Suppressor macrophage (primary cell): ENCODE results near the gene DGKZ.

ENCODE experiments used
- DNase-seq, 4 experiments: peaks; one replicate each; pipeline ENCODE4 v3.0.0-alpha.2; 2020 to 2022

Gene DGKZ

GRCh38 chr11:46393759-46394158, 46.5 kb downstream of the DGKZ start:
- DNase-seq = no peak

- DNase-seq = no peak
Observed at GRCh38 chr11:46397526-46397925, 50.3 kb downstream of the DGKZ start.

GRCh38 chr11:46402957-46403902, 56.0 kb downstream of the DGKZ start:
- no peak for DNase-seq

- no peak for DNase-seq
Observed at GRCh38 chr11:46404476-46405017, 57.3 kb downstream of the DGKZ start.

GRCh38 chr11:46407635-46408034, 60.4 kb downstream of the DGKZ start:
- no peak for DNase-seq

- DNase-seq = no peak
Observed at GRCh38 chr11:46408407-46408986, 61.2 kb downstream of the DGKZ start.

GRCh38 chr11:46410021-46410420, 62.8 kb downstream of the DGKZ start:
- no peak for DNase-seq

- no peak for DNase-seq
Observed at GRCh38 chr11:46413760-46414465, 66.7 kb downstream of the DGKZ start.

GRCh38 chr11:46414466-46414796, 67.2 kb downstream of the DGKZ start:
- no peak for DNase-seq

GRCh38 chr11:46414879-46415278, 67.6 kb downstream of the DGKZ start:
- DNase-seq = no peak

GRCh38 chr11:46417711-46418110, 70.4 kb downstream of the DGKZ start:
- no peak for DNase-seq

- DNase-seq = no peak
Observed at GRCh38 chr11:46418751-46419150, 71.5 kb downstream of the DGKZ start.

GRCh38 chr11:46420513-46420912, 73.2 kb downstream of the DGKZ start:
- DNase-seq = no peak

- no peak for DNase-seq
Observed at GRCh38 chr11:46421257-46421880, 74.1 kb downstream of the DGKZ start.

GRCh38 chr11:46422588-46422987, 75.3 kb downstream of the DGKZ start:
- no peak for DNase-seq

- DNase-seq = no peak
Observed at GRCh38 chr11:46426233-46426991, 79.1 kb downstream of the DGKZ start.

- DNase-seq = no peak
Observed at GRCh38 chr11:46427364-46427763, 80.1 kb downstream of the DGKZ start.

GRCh38 chr11:46429717-46430116, 82.5 kb downstream of the DGKZ start:
- DNase-seq = no peak
